Hematopoietic multipotent progenitor cell treated with erythropoietin and hydrocortisone succinate and interleukin-3 and kit ligand, for 15 days (in vitro differentiated cells): Measurements from ENCODE around the gene SLC7A6OS.

Experiments used
- DNase-seq: peaks from one replicate; pipeline ENCODE4 v3.0.0-alpha.2; 2015; ENCODE audit warnings: low spot score

SLC7A6OS gene

DNA sequence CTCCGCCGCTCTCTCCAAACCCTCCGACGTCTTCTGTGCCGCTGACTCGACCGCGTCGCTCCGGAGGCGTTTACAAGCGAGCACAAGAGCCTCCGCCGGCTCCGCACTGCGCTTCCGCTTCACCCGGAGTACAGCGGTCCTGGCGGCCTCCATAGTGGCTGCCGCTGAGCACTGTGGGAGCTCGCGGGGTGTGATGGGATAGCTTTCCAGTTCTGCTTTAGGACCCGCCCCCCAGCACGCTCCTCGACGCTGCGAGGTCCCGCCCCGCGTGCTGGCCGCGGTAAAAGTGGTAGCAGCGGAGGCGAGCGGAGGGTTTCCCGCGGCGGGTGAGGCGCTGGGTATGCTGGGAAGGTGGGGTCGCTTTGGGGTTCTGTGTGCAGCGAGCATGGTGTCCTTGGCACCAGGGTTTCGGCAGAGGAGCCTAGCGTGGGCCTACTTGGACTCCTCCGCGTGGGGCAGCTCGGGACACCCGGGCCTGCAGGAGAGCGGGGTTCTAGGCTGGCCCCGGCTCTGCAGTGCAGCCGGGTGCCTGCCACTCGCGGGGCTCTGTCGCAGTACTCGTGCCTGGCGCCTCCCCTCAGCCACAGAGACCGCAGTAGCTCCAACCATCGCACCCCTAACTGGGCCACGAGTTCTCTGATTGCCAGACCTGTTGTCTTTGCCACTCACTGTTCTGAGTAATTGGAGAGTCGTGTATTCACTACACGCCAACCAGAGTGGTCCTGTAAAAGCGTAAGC lies at the start of gene SLC7A6OS, which contains the start of gene PRMT7:
SLC7A6OS (minus strand) TSS at position 173 of the 738 bp plus-strand sequence; CDS start at position 153, 20 bp downstream.
PRMT7 (plus strand) TSS at position 246 of the 738 bp plus-strand sequence. CDS start 4,961 bp downstream, outside the sequence.
- DNase-seq = peak; percentile 92

- DNase-seq = no peak
These were observed 48.8 kb upstream of the SLC7A6OS start for GRCh38 chr16:68359398-68360191.

- no peak for DNase-seq
These were observed 48.2 kb upstream of the SLC7A6OS start for GRCh38 chr16:68358951-68359350.

DNA sequence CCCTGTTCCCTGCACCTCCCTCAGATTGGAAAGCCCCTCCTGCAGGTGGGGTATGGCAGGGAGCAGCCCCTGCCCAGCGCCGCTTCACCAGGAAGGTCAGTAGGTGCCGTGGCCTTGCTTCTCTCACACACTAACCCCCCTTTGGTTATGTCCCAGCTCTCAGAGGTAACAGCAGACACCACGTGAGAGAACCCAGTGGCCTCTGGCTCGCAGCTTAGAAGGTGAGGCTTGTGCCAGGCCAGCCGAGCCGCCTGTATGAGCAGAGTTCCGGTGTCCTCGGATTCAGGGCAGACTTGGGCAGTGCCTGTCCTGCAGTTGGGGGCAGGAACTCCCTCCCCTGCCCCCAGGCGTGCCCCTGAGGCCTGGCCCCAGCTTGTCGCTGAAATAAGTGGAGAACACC lies 47.2 kb upstream of the SLC7A6OS start:
- no peak for DNase-seq

GRCh38 chr16:68357521-68357922 lies 46.8 kb upstream of the SLC7A6OS start:
- DNase-seq = no peak

DNA sequence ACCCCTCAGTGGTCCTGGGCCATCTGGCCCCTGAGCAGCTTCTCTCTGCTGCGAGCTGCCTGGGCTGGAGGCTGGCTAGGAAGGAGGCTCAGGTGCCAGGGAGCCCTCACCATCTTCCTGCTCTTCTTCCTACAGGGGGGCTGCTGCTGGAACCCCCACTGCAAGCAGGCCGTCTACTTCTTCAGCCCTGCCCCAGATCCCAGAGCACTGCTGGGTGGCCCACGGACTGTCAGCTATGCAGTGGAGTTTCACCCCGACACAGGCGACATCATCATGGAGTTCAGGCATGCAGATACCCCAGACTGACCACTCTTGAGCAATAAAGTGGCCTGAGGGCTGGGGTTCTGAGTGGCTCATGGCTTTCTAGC lies 46.2 kb upstream of the SLC7A6OS start:
- DNase-seq = no peak

DNA sequence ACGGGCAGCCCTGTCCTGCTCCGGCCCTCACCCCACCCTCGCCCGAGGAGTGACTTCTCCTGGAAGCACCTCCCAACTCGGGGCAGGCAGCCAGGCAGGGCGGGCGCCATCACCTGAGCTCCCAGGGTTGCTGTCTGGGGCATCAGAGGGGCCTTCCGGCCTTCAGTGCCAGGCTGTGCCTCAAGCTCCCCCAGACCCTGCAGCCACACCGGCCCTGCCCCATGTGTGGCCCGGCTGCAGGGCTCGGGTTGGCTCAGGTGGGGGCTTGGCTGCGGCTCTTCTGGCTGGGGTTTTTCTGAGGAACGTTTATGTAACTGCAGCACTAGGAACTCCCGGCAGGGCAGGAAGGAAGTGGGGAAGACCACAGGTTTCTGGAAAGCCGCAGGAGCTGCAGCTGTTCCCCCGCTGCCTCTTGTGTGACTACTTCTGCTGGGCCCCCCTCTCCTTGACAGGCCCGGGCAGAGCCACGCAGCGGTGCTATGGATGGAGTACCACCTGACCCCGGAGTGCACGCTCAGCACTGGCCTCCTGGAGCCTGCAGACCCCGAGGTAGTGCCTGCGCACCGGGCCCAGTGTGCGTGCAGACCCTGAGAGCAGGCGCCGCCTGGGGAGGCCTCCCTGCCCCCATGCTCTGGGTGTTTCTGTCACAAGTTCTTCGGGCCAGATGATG lies 45.6 kb upstream of the SLC7A6OS start:
- no peak for DNase-seq

GRCh38 chr16:68355447-68356248 lies 44.9 kb upstream of the SLC7A6OS start:
- DNase-seq = no peak

DNA sequence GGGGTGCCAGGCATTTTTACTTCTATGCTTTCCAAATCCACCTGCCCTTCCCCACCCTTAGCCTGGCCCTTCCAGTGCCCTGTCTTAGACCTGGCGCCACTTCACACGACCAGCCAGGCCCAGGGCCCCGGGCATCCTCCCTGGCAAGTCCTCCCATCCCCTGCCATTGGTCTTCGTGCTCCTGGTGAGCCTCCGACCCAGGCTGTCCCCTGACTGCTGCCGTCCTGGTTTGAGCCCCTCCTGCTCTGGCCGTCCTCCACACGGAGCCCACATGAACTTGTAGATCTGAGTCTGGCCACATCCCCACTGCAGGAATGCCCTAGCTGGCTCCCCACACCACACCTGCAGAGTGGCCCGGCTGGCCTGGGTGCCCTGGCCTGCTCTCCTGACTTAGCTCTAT lies 44.1 kb upstream of the SLC7A6OS start:
- DNase-seq = no peak

- DNase-seq = no peak
These were observed 42.6 kb upstream of the SLC7A6OS start for GRCh38 chr16:68353366-68353765.

DNA sequence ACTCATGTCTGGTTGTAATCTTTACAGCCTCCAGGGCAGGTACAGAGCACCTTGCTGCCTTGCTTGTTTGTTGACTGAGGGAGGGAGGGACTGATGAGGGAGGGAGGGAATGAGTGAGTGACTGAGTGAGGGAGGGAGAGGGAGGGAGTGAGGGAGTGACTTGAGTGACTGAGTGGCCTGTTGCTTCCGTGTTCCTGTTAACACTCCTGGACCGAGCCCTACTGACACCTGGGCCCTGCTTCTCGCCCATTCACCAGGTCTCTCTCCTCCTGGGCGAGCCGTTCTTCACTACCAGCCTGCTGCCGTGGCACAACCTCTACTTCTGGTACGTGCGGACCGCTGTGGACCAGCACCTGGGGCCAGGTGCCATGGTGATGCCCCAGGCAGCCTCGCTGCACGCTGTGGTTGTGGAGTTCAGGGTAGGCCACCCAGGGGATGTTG lies 41.3 kb upstream of the SLC7A6OS start:
- DNase-seq = no peak

DNA sequence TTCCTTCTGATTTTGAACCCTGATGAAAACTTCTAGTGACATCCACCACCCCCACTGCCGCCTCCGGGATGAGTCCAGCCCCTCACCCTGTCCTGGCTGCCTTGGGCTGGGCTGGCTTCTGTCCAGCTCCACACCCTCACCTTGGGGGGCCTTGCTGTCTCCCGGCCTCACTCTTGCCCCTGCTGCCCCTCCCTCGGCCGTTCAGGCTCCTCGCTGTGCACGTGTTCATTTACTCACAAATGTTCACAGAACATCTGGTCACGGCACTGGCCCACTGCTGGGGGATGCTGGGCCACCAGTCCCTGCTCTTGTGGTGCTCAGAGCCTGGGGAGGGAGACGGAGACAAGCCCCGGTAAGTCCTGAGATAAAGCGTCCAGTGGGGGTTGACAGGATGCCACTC lies 40.7 kb upstream of the SLC7A6OS start:
- no peak for DNase-seq

DNA sequence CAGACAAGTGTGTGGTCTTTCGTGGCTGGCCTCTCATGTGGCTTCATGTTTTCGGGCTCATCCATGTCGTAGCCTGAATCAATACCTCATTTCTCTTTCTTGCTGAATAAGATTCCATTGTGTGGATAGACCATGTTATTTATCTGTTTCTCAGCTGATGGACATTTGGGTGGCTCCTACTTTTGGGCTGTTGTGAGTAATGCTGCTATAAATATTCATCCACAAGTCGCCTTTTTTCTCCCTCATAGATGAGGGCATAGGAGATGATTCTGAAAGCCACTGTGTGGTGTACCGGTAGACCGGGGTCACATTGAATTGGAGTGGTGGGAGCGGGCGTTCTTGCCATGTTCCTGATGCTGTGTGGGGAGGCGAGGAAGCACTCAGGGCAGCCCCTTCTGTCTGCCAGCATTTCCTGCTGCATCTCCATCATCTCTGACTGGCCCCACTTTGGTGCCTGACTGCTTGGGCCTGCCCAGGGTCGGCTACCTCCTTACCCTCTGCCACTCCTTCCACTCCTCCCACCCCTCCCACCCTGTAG lies 40.1 kb upstream of the SLC7A6OS start:
- no peak for DNase-seq

DNA sequence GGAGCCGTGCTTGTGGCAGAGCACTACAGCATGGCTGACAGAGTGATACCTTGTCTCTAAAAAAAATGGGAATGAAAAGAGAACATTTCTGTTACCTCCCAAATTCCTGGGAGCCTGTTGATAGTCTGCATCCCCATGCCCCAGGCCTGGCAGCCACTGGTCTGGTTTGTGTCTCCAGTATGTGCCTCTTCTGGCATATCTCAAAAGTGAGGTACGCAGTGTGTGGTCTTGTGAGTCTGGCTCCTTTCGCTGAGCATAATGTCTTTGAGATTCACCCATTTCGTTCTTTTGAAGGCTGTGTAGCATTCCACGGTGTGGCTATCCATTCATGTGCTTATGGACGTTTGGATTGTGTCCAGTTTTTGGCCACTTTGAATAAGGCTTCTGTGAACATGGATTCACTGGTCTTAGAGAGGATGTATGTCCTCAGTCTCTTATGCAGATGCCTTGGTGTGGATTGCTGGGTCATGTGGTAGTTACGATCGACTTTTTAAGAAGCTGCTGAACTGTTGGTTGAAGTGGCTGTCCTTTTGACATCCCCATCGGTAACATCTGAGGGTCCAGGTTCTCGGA lies 39.2 kb upstream of the SLC7A6OS start:
- DNase-seq = no peak

DNA sequence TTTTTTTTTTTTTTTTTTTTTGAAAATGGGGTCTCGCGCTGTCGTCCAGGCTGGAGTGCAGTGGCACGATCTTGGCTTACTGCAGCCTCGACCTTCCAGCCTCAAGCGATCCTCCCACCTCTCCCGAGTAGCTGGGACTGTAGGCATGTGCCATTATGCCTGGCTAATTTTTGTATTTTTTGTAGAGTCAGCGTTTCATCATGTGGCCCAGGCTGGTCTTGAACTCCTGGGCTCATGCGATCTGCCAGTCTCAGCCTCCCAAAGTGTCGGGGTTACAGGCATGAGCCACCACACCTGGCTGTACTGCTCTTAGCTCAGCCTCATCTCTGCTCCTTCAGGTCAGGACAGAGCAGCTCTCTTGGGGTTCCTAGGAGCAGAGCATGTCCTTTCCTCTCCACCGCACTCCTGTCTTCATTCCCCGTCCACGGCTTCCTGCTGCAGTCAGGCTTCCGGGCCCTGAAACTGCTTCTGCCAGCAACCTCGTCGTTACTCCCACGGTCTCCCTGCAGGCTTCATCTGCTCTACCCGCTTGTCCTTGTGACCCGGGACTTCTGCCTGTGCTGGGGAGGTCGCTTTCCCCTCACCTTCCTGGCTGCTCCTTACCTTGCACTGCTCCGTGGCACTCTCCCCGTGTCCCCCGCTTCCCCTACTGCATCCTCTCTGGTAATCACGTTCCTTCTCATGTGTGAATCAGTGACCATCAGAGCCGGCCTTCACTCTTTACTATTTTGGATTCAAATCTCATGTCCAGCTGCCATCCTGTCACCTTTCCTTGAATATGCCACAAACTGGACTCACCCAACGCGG lies 38.1 kb upstream of the SLC7A6OS start:
- no peak for DNase-seq

DNA sequence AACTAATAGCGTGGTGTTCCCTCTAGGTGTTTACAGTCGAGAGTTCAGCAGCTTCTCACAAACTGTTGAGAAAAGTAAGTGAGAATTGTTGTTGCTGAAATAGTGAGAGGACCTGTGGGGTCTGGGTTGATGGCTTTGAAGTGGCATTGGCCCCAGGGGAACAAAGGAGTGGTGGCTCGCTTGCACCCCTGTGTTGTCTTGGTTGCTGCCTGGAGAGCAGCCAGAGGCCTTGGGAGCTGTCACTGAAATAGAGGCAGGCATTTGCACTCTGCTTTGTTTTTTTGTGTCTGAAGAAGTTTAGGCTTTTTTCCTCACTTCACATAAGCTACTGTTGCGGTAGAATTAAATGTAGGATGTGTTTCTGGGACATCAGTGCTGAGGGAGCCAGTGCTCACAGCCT lies 36.9 kb upstream of the SLC7A6OS start:
- no peak for DNase-seq

DNA sequence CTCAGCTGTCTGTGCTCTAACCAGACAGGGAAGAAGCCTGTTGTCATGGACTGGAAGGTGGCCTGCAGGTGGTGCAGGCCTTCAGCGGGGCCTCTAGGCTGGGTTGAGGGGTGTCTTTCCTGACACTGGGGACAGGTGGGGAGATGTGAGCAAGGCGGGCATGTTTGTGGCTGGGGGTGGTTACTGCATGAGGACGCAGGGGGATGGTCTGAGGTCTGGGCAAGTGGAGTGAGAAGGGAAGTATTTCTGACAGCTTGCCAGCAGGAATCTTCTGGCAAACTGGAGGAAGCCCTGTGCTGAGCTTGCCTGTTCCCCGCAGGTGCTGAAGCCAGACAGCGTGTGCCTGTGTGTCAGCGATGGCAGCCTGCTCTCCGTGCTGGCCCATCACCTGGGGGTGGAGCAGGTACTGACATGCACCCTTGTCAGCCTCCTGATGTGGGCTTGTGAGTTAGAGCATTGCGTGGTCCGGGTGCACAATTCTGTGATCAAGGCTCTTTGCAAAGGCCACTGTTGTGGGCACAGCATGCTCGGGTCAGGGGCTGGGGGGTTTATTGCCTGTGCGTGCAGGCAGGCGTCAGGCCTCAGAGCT lies 36.2 kb upstream of the SLC7A6OS start:
- DNase-seq = no peak

- DNase-seq = no peak
These were observed 35.4 kb upstream of the SLC7A6OS start for GRCh38 chr16:68345958-68346635.

GRCh38 chr16:68345351-68345810 lies 34.6 kb upstream of the SLC7A6OS start:
- no peak for DNase-seq
